Tibial artery (tissue), 4 donors: ENCODE measurements around the gene HOXA9.

Source experiments
- DNase-seq, 2 donors: peaks; one replicate each; pipeline ENCODE4 v3.0.0-alpha.2; 2019
- H3K27ac ChIP-seq, 2 donors: fragments of 200-600 bp; sonication (generic) in 1 of 2; 1 replicate in 1 of 2; 2 replicates in 1 of 2; pipeline ENCODE4 v1.5.1; 2018 to 2019; ENCODE audit warnings: mild to moderate bottlenecking in 1 of 2
- H3K27me3 ChIP-seq, 2 donors: fragments of 200-600 bp; sonication (generic) in 1 of 2; one replicate each; pipeline versions ENCODE4 v1.5.1 to v1.6.0; 2016 to 2019
- H3K36me3 ChIP-seq, 3 donors: fragments of 200-600 bp; sonication (generic) in 2 of 3; one replicate each; pipeline ENCODE4 v1.5.1; 2016 to 2019; ENCODE audit warnings: mild to moderate bottlenecking in 2 of 3
- H3K4me1 ChIP-seq, 4 donors: fragments of 200-600 bp; sonication (generic) in 2 of 4; 1 replicate in 3 of 4; 2 replicates in 1 of 4; pipeline ENCODE4 v1.5.1; 2016 to 2019
- H3K4me3 ChIP-seq, 2 donors: fragments of 200-600 bp; sonication (generic) in 1 of 2; 1 replicate in 1 of 2; 2 replicates in 1 of 2; pipeline ENCODE4 v1.5.1; 2018 to 2019; ENCODE audit warnings: mild to moderate bottlenecking in 2 of 2
- H3K9me3 ChIP-seq, 3 donors: fragments of 200-600 bp; sonication (generic) in 1 of 3; one replicate each; pipeline ENCODE4 v1.5.1; 2016 to 2019
- intact Hi-C: fragments of 100-400 bp; cut with DNase I; formaldehyde crosslinking; loops from one replicate; pipeline ENCODE4 v1.15.0; 2023; ENCODE audit warnings: low total_unique reads
- TF ChIP-seq, protein P1 (sequence below), 2 experiments: fragments of 200-600 bp in 1 of 2; fragments of 450-650 bp in 1 of 2; IDR thresholded peaks; one replicate each; pipeline ENCODE4 v1.5.1; 2017 to 2019; ENCODE audit warnings: antibody characterized with exemption in 2 of 2, mild to moderate bottlenecking in 1 of 2, moderate library complexity in 1 of 2

The HOXA9 gene

DNA sequence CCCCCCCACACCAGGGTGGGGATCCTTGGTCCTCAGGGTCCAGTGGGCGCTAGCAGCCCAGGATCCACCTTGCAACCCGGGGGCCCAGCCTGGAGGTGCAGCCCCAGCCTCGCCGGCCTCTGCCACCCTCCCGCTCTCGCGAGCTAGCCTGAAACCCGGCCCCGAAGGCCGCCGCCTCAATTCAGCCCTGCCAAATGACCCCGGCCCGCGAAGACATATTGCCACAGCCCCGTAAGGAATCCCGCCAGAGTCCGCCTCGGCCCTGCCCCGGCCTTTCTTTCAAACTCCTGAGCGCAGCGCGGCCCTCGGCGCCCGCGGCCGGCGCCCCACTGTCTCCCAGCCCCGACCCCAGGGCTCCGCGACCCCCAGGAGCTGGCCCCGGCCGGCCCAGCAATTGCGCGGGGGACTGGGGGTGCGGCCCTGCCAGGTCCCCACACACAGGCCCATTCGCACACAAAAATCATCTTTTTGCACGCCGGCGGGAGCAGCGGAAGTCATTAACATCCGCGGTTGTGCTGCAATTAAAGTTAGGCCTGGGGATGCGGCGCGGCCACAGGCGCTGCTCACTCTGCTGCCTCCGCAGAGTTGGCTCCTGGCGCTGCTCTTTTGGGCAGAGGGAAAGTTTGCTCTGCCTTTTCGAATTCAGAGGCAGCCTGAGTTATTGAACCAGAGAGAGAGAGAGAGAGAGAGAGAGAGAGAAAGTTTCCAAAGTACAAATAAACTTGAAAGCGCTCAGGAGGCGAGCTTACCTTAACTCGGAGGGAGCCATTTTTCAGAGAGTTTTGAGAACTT is 25.8 kb downstream of the HOXA9 start:
- Histone ChIP-seq H3K27ac (peak overlapping the region in 1 of 2 donors; percentile 20), H3K9me3 (no peaks in the 10 kb centered on the region), H3K36me3 (peaks cover 35 to 39% (median 37%) of the 10 kb centered on the region in 3 donors), H3K4me3 (no peak overlapping the region), H3K4me1 (peaks cover 0 to 27% (median 12%) of the 10 kb centered on the region in 4 donors), H3K27me3 (no peaks in the 10 kb centered on the region)
- intact Hi-C loops, result loop anchor here (5.0 kb wide), 1 partner anchor 42 kb away; the partner anchor contains the start of gene HOXA1
- peak in 1 of 2 donors; percentile 62 for DNase-seq
- TF ChIP-seq, protein P1, sequence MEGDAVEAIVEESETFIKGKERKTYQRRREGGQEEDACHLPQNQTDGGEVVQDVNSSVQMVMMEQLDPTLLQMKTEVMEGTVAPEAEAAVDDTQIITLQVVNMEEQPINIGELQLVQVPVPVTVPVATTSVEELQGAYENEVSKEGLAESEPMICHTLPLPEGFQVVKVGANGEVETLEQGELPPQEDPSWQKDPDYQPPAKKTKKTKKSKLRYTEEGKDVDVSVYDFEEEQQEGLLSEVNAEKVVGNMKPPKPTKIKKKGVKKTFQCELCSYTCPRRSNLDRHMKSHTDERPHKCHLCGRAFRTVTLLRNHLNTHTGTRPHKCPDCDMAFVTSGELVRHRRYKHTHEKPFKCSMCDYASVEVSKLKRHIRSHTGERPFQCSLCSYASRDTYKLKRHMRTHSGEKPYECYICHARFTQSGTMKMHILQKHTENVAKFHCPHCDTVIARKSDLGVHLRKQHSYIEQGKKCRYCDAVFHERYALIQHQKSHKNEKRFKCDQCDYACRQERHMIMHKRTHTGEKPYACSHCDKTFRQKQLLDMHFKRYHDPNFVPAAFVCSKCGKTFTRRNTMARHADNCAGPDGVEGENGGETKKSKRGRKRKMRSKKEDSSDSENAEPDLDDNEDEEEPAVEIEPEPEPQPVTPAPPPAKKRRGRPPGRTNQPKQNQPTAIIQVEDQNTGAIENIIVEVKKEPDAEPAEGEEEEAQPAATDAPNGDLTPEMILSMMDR (IDR thresholded peaks at IDR 0.05), result no peak

DNA sequence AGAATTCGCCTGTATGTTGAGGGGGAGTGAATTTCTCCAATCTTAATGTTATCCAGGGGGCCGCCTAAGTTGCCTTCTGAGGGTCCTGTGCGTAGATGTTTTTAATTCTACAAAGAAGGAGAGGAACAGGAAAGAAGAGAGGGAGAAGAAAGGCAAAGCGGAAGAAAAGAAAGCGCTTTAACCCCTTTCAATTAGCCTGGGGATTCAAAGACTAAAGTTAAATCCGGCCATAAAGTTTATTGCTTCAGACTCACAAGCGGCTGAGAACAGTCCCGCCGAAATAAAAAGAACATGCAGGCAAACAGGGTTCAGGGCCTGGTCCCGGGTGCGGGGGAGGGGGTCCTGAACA is 26.4 kb downstream of the HOXA9 start:
- Histone ChIP-seq H3K36me3 (peaks cover 30 to 33% (median 32%) of the 10 kb centered on the region in 3 donors), H3K4me1 (peaks cover 0 to 32% (median 14%) of the 10 kb centered on the region in 4 donors), H3K27me3 (no peaks in the 10 kb centered on the region), H3K27ac (peak overlapping the region; percentile 9 to 20), H3K9me3 (no peaks in the 10 kb centered on the region), H3K4me3 (no peak overlapping the region)
- TF ChIP-seq, protein P1 (IDR thresholded peaks at IDR 0.05), result no peak
- DNase-seq, result no peak
- intact Hi-C loops, result no loop called here

- Histone ChIP-seq H3K9me3 (no peaks in the 10 kb centered on the region), H3K4me1 (peaks cover 0 to 32% (median 15%) of the 10 kb centered on the region in 4 donors), H3K27ac (peak overlapping the region; percentile 9 to 20), H3K36me3 (peaks cover 25 to 28% (median 28%) of the 10 kb centered on the region in 3 donors), H3K27me3 (no peaks in the 10 kb centered on the region), H3K4me3 (no peak overlapping the region)
- intact Hi-C loops, result no loop called here
- no peak for DNase-seq
- TF ChIP-seq, protein P1 (IDR thresholded peaks at IDR 0.05), result no peak
These were observed 26.9 kb downstream of the HOXA9 start for GRCh38 chr7:27138472-27138871.

DNA sequence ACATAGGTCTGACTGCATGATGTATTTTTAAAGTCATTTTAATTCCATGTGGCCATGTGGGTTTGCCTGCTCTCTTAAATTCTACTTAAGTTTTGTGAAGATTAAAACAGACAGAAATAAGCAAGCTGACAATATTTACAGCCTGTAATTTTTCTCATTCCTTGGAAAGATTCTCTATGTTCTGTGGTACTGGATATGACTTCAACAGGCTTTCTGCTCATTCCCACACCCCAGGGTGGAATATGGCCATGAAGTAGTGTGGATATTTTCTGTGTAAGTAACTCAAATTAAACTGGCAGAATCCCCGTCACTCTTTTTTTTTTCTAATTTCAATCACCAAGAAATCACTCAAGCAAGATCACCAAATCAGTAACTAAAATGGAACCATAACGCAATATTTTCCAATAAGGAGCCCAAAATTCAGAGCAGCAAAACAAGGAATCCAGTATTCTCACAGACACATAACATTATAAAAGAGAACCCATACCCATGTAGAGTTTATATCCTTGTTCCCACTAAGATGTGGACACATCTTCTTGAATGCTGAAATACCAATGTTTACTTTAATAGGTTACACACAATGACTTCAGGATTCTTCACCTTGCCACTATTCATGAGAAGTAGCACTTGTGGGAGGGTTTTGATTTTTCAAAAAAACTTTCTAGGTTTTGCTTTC is 27.6 kb downstream of the HOXA9 start:
- Histone ChIP-seq H3K36me3 (peaks cover 18 to 23% (median 21%) of the 10 kb centered on the region in 3 donors), H3K4me3 (no peak overlapping the region)

DNA sequence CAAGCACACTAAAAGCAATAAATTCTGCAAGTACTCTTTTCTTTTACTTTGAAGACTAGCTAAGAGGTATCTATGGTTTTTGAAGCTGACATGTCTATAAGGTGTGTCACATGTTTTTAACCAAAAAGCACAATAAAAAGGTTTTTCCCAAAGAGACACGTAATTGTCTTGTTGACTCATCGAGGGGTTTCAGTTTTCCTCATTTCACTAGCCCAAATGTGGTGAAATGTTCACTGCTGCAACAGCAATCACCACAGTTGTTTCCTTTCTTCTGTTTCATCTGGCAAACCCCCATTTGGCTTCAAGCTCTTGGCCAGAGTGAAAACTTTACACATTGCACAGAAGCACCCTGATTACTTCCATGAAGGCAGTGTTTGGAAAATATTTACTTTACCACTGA is 30.9 kb downstream of the HOXA9 start:
- Histone ChIP-seq H3K27ac (peak overlapping the region; percentile 34 to 44), H3K27me3 (no peaks in the 10 kb centered on the region)
- TF ChIP-seq, protein P1 (IDR thresholded peaks at IDR 0.05), result no peak

More for the DNA sequence above, 27.6 kb downstream of the HOXA9 start:
- peak overlapping the region in 1 of 2 donors; percentile 16 for H3K27ac ChIP-seq
- H3K9me3 ChIP-seq, result no peaks in the 10 kb centered on the region
- TF ChIP-seq, protein P1 (IDR thresholded peaks at IDR 0.05), result no peak
- intact Hi-C loops, result no loop called here
- H3K27me3 ChIP-seq, result no peaks in the 10 kb centered on the region
- H3K4me1 ChIP-seq, result peaks cover 0 to 32% (median 15%) of the 10 kb centered on the region in 4 donors
- no peak for DNase-seq

More for the DNA sequence above, 30.9 kb downstream of the HOXA9 start:
- H3K4me3 ChIP-seq, result no peak overlapping the region
- intact Hi-C loops, result no loop called here
- peaks cover under 1 to 2% (median 1%) of the 10 kb centered on the region in 3 donors for H3K36me3 ChIP-seq
- DNase-seq, result peak in 1 of 2 donors; percentile 65
- peaks cover 0 to 45% (median 27%) of the 10 kb centered on the region in 4 donors for H3K4me1 ChIP-seq
- no peaks in the 10 kb centered on the region for H3K9me3 ChIP-seq
